Right cardiac atrium (tissue), 5 donors: ENCODE results near the gene NKAP. TPM values are rescaled to one million over a fixed set of nuclear protein-coding genes. Genes with fewer than 3 reads are reported as not detected.
A peak's percentile ranks its signal among the peaks of the same experiment; 100 is the strongest.
"Not testable (repeated sequence)": the region's sequence is repeated elsewhere in the genome, so short reads cannot be mapped to it uniquely, and the experiment has no call there.

ENCODE experiments used
- ATAC-seq, 2 donors: fragments of 200-7000 bp; cut with Tn5 transposase; one replicate each; pipeline versions ENCODE4 v1.8.0 to v1.9.1; 2020; ENCODE audit warnings: moderate library complexity in 2 of 2, mild to moderate bottlenecking in 1 of 2
- DNase-seq, 3 donors: peaks; one replicate each; pipeline ENCODE4 v3.0.0-alpha.2; 2020
- H3K27ac ChIP-seq: one replicate; pipeline ENCODE4 v1.5.1; 2013; ENCODE audit warnings: mild to moderate bottlenecking, low read length, control low read depth, moderate library complexity
- H3K27me3 ChIP-seq: one replicate; pipeline ENCODE4 v1.6.1; 2013; ENCODE audit not compliant: control insufficient read depth, insufficient read depth
- H3K4me1 ChIP-seq: one replicate; pipeline ENCODE4 v1.6.1; 2013; ENCODE audit warnings: low read length; ENCODE audit not compliant: control insufficient read depth, insufficient read depth
- H3K4me3 ChIP-seq: one replicate; pipeline ENCODE4 v1.5.1; 2013; ENCODE audit warnings: low read length, control low read depth
- H3K9me3 ChIP-seq: one replicate; pipeline ENCODE4 v1.6.1; 2013; ENCODE audit warnings: low read length; ENCODE audit not compliant: control insufficient read depth
- WGBS: extraction: QIAGEN DNeasy Blood & Tissue Kit; methylation state at CpG from one replicate; pipeline ENCODE4 v1.1.7; 2013; 5-methylcytosine and 5-hydroxymethylcytosine counted together
- intact Hi-C, 4 donors: fragments of 100-400 bp; cut with DNase I; formaldehyde crosslinking; loops; one replicate each; pipeline versions ENCODE4 v1.11.0 to v1.14.0; 2022 to 2023
- polyA plus RNA-seq: library from polyadenylated mRNA; stranded (reverse); fragments of 200-250 nt; gene quantifications from one replicate; pipeline ENCODE4 v1.2.3, GENCODE V29; 2013
- total RNA-seq, 4 donors: library from RNA; stranded (reverse); fragmentation: NEBNext Ultra II Directional; extraction: Animal tissue kit (Norgen Biotek cat#: 25700); gene quantifications; one replicate each; pipeline ENCODE4 v1.2.1, GENCODE V29; 2021
- donor health status: healthy with polysubstance abuse.
- donor health status: DM: no; HTN: yes; CAD: no.
- donor health status: DM: no; HTN: no; CAD: no.
- donor health status: DM: no; HTN: yes; CAD: no; lungs with severe emphysema.
- donor health status: DM: yes; HTN: yes; CAD: no.

The NKAP gene
- total and polyA plus RNA-seq, 5 donors: 5.4 to 7.3 (median 5.5) TPM

- Histone ChIP-seq H3K4me1 (peaks cover 3% of the 10 kb centered on the region), H3K27ac (no peak overlapping the region), H3K9me3 (no peaks in the 10 kb centered on the region), H3K4me3 (no peak overlapping the region), H3K27me3 (no peaks in the 10 kb centered on the region)
- ATAC-seq (no peak), DNase-seq (no peak)
- intact Hi-C loops: no loop called here
Measured at GRCh38 chrX:119941336-119941735, 2.2 kb downstream of the NKAP start.

GRCh38 chrX:119935215-119935874 lies 8.2 kb downstream of the NKAP start:
- Histone ChIP-seq H3K4me3 (no peak overlapping the region), H3K27me3 (no peaks in the 10 kb centered on the region), H3K4me1 (no peaks in the 10 kb centered on the region), H3K9me3 (no peaks in the 10 kb centered on the region), H3K27ac (no peak overlapping the region)
- DNase-seq: no peak
- WGBS: 99% methylated on average over 3 of the region's 3 CpGs
- intact Hi-C loops: no loop called here
- no peak for ATAC-seq

GRCh38 chrX:119922391-119922790 lies 21.2 kb downstream of the NKAP start:
- H3K9me3 ChIP-seq, H3K27me3 ChIP-seq, H3K4me1 ChIP-seq, H3K27ac ChIP-seq, H3K4me3 ChIP-seq, intact Hi-C loops, ATAC-seq, DNase-seq: not testable (repeated sequence)
- 94% methylated on average over 7 of the region's 7 CpGs for WGBS

GRCh38 chrX:119919835-119920585 lies 23.5 kb downstream of the NKAP start:
- DNase-seq: no peak
- 91% methylated on average over 5 of the region's 5 CpGs for WGBS

GRCh38 chrX:119917877-119918276 lies 25.7 kb downstream of the NKAP start:
- no peaks in the 10 kb centered on the region for H3K27me3 ChIP-seq
- H3K4me3 ChIP-seq: no peak overlapping the region
- H3K9me3 ChIP-seq: no peaks in the 10 kb centered on the region
- 95% methylated on average over 2 of the region's 2 CpGs for WGBS
- intact Hi-C loops: no loop called here
- H3K4me1 ChIP-seq: no peaks in the 10 kb centered on the region
- no peak for DNase-seq
- H3K27ac ChIP-seq: no peak overlapping the region
- ATAC-seq: no peak

More at GRCh38 chrX:119919835-119920585, 23.5 kb downstream of the NKAP start:
- Histone ChIP-seq H3K4me1 (no peaks in the 10 kb centered on the region), H3K27me3 (no peaks in the 10 kb centered on the region), H3K9me3 (no peaks in the 10 kb centered on the region), H3K27ac (no peak overlapping the region), H3K4me3 (no peak overlapping the region)
- no peak for ATAC-seq
- intact Hi-C loops: no loop called here

- Histone ChIP-seq H3K27me3 (no peaks in the 10 kb centered on the region), H3K4me1 (no peaks in the 10 kb centered on the region), H3K27ac (no peak overlapping the region), H3K9me3 (no peaks in the 10 kb centered on the region), H3K4me3 (no peak overlapping the region)
- 95% methylated on average over 5 of the region's 5 CpGs for WGBS
- intact Hi-C loops: no loop called here
- DNase-seq (no peak), ATAC-seq (no peak)
Measured at GRCh38 chrX:119916310-119916709, 27.2 kb downstream of the NKAP start.

- WGBS: 63% methylated on average over 1 of the region's 1 CpG
- DNase-seq (no peak), ATAC-seq (no peak)
- Histone ChIP-seq H3K9me3 (no peaks in the 10 kb centered on the region), H3K27ac (no peak overlapping the region), H3K4me3 (no peak overlapping the region), H3K4me1 (no peaks in the 10 kb centered on the region), H3K27me3 (no peaks in the 10 kb centered on the region)
- intact Hi-C loops: no loop called here
Measured at GRCh38 chrX:119900976-119901375, 42.6 kb downstream of the NKAP start.

GRCh38 chrX:119899125-119899524 lies 44.4 kb downstream of the NKAP start:
- Histone ChIP-seq H3K27ac (no peak overlapping the region), H3K4me3 (no peak overlapping the region), H3K27me3 (no peaks in the 10 kb centered on the region), H3K9me3 (no peaks in the 10 kb centered on the region), H3K4me1 (no peaks in the 10 kb centered on the region)
- WGBS: 24% methylated on average over 2 of the region's 2 CpGs
- DNase-seq (no peak), ATAC-seq (peak in 1 of 2 donors; percentile 32)
- intact Hi-C loops: no loop called here

- 37% methylated on average over 4 of the region's 4 CpGs for WGBS
- H3K27ac ChIP-seq: no peak within 1 kb of the TSS
- no peak for ATAC-seq
- no peaks in the 10 kb centered on the region for H3K4me1 ChIP-seq
- H3K27me3 ChIP-seq: no peaks in the 10 kb centered on the region
- H3K4me3 ChIP-seq: no peak within 1 kb of the TSS
- no peak for DNase-seq
- intact Hi-C loops: no loop called here
- no peaks in the 10 kb centered on the region for H3K9me3 ChIP-seq
Measured at GRCh38 chrX:119895843-119896326, 47.7 kb downstream of the NKAP start, which contains the start of gene AKAP14. TSS of gene AKAP14 (plus strand) at chrX:119895893. CDS start at chrX:119903224, 7,331 bp downstream.

GRCh38 chrX:119891961-119892692 lies 51.4 kb downstream of the NKAP start:
- ATAC-seq, H3K9me3 ChIP-seq, H3K4me3 ChIP-seq, H3K27ac ChIP-seq, H3K4me1 ChIP-seq, intact Hi-C loops, DNase-seq, H3K27me3 ChIP-seq: not testable (repeated sequence)
- 64% methylated on average over 16 of the region's 16 CpGs for WGBS

GRCh38 chrX:119890626-119891025 lies 52.9 kb downstream of the NKAP start:
- H3K27ac ChIP-seq, intact Hi-C loops, H3K4me1 ChIP-seq, H3K27me3 ChIP-seq, H3K9me3 ChIP-seq, DNase-seq, H3K4me3 ChIP-seq, ATAC-seq: not testable (repeated sequence)
- WGBS: 82% methylated on average over 29 of the region's 36 CpGs
